Bronchial epithelial cell (primary cell): ENCODE data around the gene VEPH1. TPM values are rescaled to one million over a fixed set of nuclear protein-coding genes. Genes with fewer than 3 reads are reported as not detected.

Source experiments
- DNase-seq: peaks from one replicate; pipeline ENCODE4 v3.0.0-alpha.2; 2010; ENCODE audit warnings: low read depth
- FAIRE-seq: peaks from 2 replicates; lab custom pipeline; 2011; peaks lifted over from hg19 to GRCh38; lab: Jason Lieb, UNC
- H3K27me3 ChIP-seq: 2 replicates; pipeline ENCODE4 v1.5.1; 2011; ENCODE audit warnings: low read length; ENCODE audit not compliant: control insufficient read depth, insufficient read depth
- H3K36me3 ChIP-seq: 2 replicates; pipeline ENCODE4 v1.5.1; 2011; ENCODE audit warnings: low read length; ENCODE audit not compliant: control insufficient read depth, insufficient read depth
- H3K4me3 ChIP-seq: 2 replicates; pipeline ENCODE4 v1.5.1; 2011; ENCODE audit warnings: mild to moderate bottlenecking, low read depth, low read length, control low read depth
- total RNA-seq: library from RNA; depleted of rRNA; stranded (reverse); fragments of >200 nt; gene quantifications from 2 replicates; pipeline ENCODE4 v1.2.1, GENCODE V29; 2014
- TF ChIP-seq, protein P1 (sequence below): IDR thresholded peaks from 2 replicates; pipeline ENCODE4 v1.5.1; 2011; ENCODE audit warnings: mild to moderate bottlenecking, moderate library complexity, low read length, control low read depth, inconsistent platforms; ENCODE audit not compliant: insufficient read depth, severe bottlenecking

Gene VEPH1
- total RNA-seq, 1 donor from 2014 or later, result 1.3 TPM

DNA sequence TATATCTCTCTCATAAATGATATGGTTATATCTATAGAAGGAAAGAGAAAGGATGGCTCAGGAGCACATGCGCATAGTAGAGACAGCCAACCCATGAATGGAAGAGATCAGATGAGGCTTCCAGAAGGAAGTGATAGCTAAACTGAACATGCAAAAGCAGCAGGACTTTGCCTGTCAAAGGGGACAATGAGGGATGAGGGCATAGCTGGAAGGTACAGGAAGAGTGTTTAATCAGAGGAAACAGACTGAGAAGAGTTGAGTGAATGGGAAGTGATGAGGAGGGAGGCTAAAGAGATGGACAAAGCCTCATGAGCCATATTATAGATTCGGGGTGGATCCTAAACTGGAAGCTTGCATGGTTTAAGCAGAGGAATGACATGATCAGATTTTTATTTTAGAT is 26.5 kb upstream of the VEPH1 start:
- Histone ChIP-seq H3K4me3 (no peak overlapping the region), H3K27me3 (no peaks in the 10 kb centered on the region), H3K36me3 (no peaks in the 10 kb centered on the region)
- DNase-seq (no peak), FAIRE-seq (no peak)
- TF ChIP-seq, protein P1, sequence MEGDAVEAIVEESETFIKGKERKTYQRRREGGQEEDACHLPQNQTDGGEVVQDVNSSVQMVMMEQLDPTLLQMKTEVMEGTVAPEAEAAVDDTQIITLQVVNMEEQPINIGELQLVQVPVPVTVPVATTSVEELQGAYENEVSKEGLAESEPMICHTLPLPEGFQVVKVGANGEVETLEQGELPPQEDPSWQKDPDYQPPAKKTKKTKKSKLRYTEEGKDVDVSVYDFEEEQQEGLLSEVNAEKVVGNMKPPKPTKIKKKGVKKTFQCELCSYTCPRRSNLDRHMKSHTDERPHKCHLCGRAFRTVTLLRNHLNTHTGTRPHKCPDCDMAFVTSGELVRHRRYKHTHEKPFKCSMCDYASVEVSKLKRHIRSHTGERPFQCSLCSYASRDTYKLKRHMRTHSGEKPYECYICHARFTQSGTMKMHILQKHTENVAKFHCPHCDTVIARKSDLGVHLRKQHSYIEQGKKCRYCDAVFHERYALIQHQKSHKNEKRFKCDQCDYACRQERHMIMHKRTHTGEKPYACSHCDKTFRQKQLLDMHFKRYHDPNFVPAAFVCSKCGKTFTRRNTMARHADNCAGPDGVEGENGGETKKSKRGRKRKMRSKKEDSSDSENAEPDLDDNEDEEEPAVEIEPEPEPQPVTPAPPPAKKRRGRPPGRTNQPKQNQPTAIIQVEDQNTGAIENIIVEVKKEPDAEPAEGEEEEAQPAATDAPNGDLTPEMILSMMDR, result no peak

DNA sequence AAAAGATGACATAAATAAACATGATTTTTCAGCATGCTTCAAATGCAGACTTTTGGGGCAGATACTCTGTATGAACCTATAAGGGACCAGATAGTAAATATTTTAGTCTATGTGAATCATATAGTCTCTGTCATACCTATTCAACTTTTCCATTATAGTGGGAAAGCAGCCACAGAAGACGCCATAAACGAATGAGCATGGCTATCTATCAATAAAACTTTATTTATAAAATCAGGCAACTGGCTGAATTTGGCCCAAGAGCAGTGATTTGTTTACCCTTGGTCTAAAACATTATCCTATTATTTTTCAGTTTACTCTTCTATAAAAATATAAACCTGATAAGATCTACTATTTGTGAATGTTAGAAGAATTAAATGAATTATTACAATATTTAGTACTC is 25.9 kb upstream of the VEPH1 start:
- Histone ChIP-seq H3K36me3 (no peaks in the 10 kb centered on the region), H3K27me3 (no peaks in the 10 kb centered on the region), H3K4me3 (no peak overlapping the region)
- FAIRE-seq, result no peak
- DNase-seq, result no peak
- TF ChIP-seq, protein P1, result no peak

DNA sequence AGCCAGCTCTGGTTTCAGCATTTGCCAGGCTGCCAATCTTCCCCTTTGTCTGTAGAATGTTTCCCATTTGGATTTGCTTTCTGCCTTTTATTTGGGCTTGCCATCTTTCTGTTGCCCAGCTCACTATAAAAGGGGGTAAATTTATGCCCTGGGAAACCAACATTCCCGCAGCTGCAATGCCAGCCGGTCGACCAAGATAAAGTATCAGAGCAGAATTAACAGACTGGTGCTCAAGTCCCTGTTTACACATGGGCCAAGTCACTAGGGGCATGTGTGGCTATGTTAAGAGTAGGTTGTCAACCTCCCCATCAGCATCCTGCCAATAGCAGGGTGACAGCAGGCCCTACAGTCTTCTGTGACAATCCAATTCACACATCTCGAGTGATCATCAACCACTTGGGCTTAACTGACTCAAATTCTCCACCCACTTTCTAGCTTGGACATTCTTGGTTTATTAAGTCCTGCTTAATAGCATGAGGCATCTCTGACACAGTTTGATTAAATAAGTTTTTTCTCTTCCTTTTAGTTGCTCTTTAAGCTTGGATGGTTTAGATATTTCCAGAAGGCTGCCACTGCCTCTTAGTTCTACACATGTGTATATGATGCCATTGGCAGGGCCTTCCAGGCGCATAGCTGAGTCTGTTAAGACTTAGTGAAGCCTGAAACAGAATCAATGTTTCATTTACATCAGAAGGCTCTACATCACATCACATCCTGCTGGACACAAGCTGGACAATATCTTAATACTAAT is 24.1 kb upstream of the VEPH1 start:
- FAIRE-seq, result no peak
- no peak overlapping the region for H3K4me3 ChIP-seq
- TF ChIP-seq, protein P1, result no peak
- no peaks in the 10 kb centered on the region for H3K36me3 ChIP-seq
- H3K27me3 ChIP-seq, result no peaks in the 10 kb centered on the region
- no peak for DNase-seq

DNA sequence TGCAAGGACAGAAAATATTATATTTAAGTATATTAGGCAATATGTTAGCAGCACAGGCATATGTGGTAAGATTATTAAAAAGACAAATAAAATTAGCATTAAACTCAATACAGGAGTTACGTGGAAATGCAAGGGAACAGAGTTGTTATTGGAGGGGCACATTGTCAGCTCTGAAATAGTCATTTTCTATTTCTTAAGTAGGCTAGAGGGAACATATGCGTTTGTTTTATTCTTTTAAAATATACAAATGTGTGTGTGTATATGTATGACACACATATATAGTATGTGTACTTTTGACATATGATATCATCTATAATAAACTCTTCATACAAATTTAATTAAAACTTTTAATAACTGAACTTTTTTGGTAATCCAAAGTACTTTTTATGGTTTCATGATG is 22.8 kb upstream of the VEPH1 start:
- H3K27me3 ChIP-seq, result no peaks in the 10 kb centered on the region
- TF ChIP-seq, protein P1, result no peak
- H3K4me3 ChIP-seq, result no peak overlapping the region
- no peak for FAIRE-seq
- no peaks in the 10 kb centered on the region for H3K36me3 ChIP-seq
- DNase-seq, result no peak

DNA sequence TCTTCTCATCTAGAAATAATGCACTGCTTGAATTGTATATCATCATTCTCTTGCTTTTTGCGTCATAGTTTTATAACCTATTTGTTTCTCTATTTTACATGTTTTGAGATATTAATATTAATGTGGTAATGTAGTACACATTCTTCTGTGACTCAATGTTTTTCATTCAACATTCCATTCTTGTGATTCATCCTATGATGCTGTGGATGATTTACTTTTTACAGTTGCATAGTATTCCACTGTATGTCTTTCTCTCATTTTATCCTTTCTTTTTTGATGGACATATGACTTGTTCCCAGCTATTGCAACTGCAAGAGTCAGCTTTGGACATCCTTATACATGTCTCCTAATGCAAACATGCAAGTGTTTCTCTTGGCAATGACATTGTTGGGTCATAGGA is 20.6 kb upstream of the VEPH1 start:
- Histone ChIP-seq H3K36me3 (no peaks in the 10 kb centered on the region), H3K4me3 (no peak overlapping the region), H3K27me3 (no peaks in the 10 kb centered on the region)
- TF ChIP-seq, protein P1, result no peak
- FAIRE-seq (no peak), DNase-seq (peak; percentile 13)

DNA sequence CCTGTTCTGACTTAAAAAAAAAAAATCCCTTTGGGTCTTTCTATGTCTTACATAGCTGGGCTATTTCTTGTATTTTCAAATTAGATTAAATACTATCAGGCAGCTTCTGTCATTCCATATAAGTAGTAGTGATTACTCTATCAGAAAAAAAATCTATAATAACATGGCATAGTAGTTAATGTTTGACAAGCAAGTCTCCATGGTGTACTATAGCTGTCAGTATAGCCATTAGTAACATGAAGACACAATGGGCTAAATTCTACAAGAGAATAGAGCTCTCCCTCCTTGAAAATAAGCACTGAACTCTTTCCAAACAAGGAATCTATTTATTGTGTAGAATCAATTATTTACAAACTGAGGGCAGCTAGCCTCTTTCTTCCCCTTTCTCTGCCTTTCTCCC is 19.4 kb upstream of the VEPH1 start:
- Histone ChIP-seq H3K36me3 (no peaks in the 10 kb centered on the region), H3K27me3 (no peaks in the 10 kb centered on the region), H3K4me3 (no peak overlapping the region)
- FAIRE-seq (no peak), DNase-seq (no peak)
- TF ChIP-seq, protein P1, result no peak
